H1 (cell line): ENCODE measurements around the gene PPP1R3F. TPM values are rescaled to one million over a fixed set of nuclear protein-coding genes. Genes with fewer than 3 reads are reported as not detected.

ENCODE experiments used
- CREB1 ChIP-seq: IDR thresholded peaks from 2 replicates; pipeline ENCODE4 v1.6.1; 2012; ENCODE audit warnings: inconsistent platforms
- EZH2 ChIP-seq: fragments of 200-600 bp; sonication (generic); IDR thresholded peaks from 2 replicates; pipeline ENCODE4 v1.7.1; 2012; ENCODE audit warnings: low read depth, mild to moderate bottlenecking, moderate library complexity, low read length, inconsistent platforms; ENCODE audit not compliant: severe bottlenecking
- KDM4A ChIP-seq: IDR thresholded peaks from one replicate; pipeline ENCODE4 v1.7.1; 2012; ENCODE audit warnings: low read depth, mild to moderate bottlenecking, moderate library complexity, low read length, inconsistent platforms; ENCODE audit not compliant: severe bottlenecking
- KDM5A ChIP-seq: fragments of 200-600 bp; IDR thresholded peaks from 2 replicates; pipeline ENCODE4 v1.7.1; 2012; ENCODE audit warnings: mild to moderate bottlenecking, low read length, inconsistent platforms, mixed read lengths
- PHF8 ChIP-seq: fragments of 200-600 bp; sonication (generic); conservative IDR thresholded peaks from 2 replicates; pipeline ENCODE4 v1.7.1; 2012; ENCODE audit warnings: low read depth, mild to moderate bottlenecking, inconsistent platforms, low read length, moderate library complexity
- POU5F1 ChIP-seq: IDR thresholded peaks from 2 replicates; pipeline ENCODE4 v1.6.1; 2011; ENCODE audit warnings: low read depth, mild to moderate bottlenecking, low read length, moderate library complexity
- SAP30 ChIP-seq: fragments of 300-600 bp; sonication (generic); IDR thresholded peaks from 2 replicates; pipeline ENCODE4 v1.7.1; 2012; ENCODE audit warnings: low read length, moderate library complexity, mild to moderate bottlenecking, inconsistent platforms; ENCODE audit not compliant: insufficient read depth, insufficient replicate concordance
- SP1 ChIP-seq: IDR thresholded peaks from 2 replicates; pipeline ENCODE4 v1.6.1; 2011; ENCODE audit warnings: low read depth, low read length
- SP4 ChIP-seq: IDR thresholded peaks from 2 replicates; pipeline ENCODE4 v1.6.1; 2012; ENCODE audit warnings: low read length, inconsistent platforms
- TBP ChIP-seq: IDR thresholded peaks from 2 replicates; pipeline ENCODE4 v1.6.1; 2011; ENCODE audit warnings: low read depth, low read length, improper control_type of control experiment
- YY1 ChIP-seq: IDR thresholded peaks from 2 replicates; pipeline ENCODE4 v1.6.1; 2011; ENCODE audit warnings: low read depth, mild to moderate bottlenecking, low read length
- ZNF274 ChIP-seq: IDR thresholded peaks from 2 replicates; pipeline ENCODE4 v1.7.0; 2012; ENCODE audit warnings: low read length, borderline replicate concordance; ENCODE audit errors: extremely low read depth
- polyA plus RNA-seq, 7 experiments: library from polyadenylated mRNA; depleted of rRNA in 3 of 7; stranded (reverse) in 5 of 7; unstranded in 2 of 7; fragments of >200 nt in 5 of 7; fragments of 200-250 nt in 2 of 7; gene quantifications; 1 replicate in 5 of 7; 2 replicates in 1 of 7; 4 replicates in 1 of 7; pipeline versions ENCODE4 v1.2.1 to v1.2.3, GENCODE V29; 2011 to 2013; ENCODE audit warnings: missing spikeins in 2 of 7, mixed read lengths in 2 of 7
- total RNA-seq: library from RNA; stranded (reverse); fragmentation: NEBNext Ultra II Directional; extraction: Animal tissue kit (Norgen Biotek cat#: 25700); gene quantifications from 2 replicates; pipeline ENCODE4 v1.2.1, GENCODE V29; 2021
- TF ChIP-seq, protein P1 (sequence below): fragments of 300-600 bp; sonication (generic); IDR thresholded peaks from 2 replicates; pipeline ENCODE4 v1.7.1; 2012; ENCODE audit warnings: low read length, moderate library complexity, mild to moderate bottlenecking, inconsistent platforms; ENCODE audit not compliant: insufficient replicate concordance

The PPP1R3F gene
- total and polyA plus RNA-seq, 2 of the 8 experiments (the other 6 are each of a cell fraction or from before 2014, with no cell fraction given): 5.1 to 6.8 TPM

DNA sequence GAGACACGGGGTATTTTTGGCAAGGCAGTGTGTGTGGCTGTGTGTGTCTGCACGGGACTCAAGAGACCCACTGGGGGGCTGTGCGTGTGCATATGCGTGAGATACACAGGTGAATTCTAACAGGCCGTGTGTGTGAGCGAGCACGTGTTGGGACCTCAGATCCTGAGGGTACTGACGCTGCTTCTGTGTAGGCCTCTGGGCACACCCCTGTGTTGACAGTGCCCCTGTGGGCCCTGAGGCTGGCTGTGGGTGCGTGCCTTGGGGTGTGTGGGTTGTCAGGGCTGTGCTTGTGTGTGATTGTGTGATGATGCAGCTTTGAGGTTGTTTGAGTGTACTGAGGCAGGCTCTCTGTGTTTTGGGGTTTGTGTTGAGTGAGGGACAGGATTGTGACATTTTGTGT is 19.0 kb upstream of the PPP1R3F start (continued):
- TF ChIP-seq, protein P1, sequence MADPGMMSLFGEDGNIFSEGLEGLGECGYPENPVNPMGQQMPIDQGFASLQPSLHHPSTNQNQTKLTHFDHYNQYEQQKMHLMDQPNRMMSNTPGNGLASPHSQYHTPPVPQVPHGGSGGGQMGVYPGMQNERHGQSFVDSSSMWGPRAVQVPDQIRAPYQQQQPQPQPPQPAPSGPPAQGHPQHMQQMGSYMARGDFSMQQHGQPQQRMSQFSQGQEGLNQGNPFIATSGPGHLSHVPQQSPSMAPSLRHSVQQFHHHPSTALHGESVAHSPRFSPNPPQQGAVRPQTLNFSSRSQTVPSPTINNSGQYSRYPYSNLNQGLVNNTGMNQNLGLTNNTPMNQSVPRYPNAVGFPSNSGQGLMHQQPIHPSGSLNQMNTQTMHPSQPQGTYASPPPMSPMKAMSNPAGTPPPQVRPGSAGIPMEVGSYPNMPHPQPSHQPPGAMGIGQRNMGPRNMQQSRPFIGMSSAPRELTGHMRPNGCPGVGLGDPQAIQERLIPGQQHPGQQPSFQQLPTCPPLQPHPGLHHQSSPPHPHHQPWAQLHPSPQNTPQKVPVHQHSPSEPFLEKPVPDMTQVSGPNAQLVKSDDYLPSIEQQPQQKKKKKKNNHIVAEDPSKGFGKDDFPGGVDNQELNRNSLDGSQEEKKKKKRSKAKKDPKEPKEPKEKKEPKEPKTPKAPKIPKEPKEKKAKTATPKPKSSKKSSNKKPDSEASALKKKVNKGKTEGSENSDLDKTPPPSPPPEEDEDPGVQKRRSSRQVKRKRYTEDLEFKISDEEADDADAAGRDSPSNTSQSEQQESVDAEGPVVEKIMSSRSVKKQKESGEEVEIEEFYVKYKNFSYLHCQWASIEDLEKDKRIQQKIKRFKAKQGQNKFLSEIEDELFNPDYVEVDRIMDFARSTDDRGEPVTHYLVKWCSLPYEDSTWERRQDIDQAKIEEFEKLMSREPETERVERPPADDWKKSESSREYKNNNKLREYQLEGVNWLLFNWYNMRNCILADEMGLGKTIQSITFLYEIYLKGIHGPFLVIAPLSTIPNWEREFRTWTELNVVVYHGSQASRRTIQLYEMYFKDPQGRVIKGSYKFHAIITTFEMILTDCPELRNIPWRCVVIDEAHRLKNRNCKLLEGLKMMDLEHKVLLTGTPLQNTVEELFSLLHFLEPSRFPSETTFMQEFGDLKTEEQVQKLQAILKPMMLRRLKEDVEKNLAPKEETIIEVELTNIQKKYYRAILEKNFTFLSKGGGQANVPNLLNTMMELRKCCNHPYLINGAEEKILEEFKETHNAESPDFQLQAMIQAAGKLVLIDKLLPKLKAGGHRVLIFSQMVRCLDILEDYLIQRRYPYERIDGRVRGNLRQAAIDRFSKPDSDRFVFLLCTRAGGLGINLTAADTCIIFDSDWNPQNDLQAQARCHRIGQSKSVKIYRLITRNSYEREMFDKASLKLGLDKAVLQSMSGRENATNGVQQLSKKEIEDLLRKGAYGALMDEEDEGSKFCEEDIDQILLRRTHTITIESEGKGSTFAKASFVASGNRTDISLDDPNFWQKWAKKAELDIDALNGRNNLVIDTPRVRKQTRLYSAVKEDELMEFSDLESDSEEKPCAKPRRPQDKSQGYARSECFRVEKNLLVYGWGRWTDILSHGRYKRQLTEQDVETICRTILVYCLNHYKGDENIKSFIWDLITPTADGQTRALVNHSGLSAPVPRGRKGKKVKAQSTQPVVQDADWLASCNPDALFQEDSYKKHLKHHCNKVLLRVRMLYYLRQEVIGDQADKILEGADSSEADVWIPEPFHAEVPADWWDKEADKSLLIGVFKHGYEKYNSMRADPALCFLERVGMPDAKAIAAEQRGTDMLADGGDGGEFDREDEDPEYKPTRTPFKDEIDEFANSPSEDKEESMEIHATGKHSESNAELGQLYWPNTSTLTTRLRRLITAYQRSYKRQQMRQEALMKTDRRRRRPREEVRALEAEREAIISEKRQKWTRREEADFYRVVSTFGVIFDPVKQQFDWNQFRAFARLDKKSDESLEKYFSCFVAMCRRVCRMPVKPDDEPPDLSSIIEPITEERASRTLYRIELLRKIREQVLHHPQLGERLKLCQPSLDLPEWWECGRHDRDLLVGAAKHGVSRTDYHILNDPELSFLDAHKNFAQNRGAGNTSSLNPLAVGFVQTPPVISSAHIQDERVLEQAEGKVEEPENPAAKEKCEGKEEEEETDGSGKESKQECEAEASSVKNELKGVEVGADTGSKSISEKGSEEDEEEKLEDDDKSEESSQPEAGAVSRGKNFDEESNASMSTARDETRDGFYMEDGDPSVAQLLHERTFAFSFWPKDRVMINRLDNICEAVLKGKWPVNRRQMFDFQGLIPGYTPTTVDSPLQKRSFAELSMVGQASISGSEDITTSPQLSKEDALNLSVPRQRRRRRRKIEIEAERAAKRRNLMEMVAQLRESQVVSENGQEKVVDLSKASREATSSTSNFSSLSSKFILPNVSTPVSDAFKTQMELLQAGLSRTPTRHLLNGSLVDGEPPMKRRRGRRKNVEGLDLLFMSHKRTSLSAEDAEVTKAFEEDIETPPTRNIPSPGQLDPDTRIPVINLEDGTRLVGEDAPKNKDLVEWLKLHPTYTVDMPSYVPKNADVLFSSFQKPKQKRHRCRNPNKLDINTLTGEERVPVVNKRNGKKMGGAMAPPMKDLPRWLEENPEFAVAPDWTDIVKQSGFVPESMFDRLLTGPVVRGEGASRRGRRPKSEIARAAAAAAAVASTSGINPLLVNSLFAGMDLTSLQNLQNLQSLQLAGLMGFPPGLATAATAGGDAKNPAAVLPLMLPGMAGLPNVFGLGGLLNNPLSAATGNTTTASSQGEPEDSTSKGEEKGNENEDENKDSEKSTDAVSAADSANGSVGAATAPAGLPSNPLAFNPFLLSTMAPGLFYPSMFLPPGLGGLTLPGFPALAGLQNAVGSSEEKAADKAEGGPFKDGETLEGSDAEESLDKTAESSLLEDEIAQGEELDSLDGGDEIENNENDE: no peak
- no peak for TF ChIP-seq PHF8
- TF ChIP-seq TBP: no peak
- TF ChIP-seq SP1: no peak
- no peak for TF ChIP-seq EZH2
- no peak for TF ChIP-seq SP4
- no peak for TF ChIP-seq POU5F1
- TF ChIP-seq YY1: no peak
- no peak for TF ChIP-seq ZNF274
- TF ChIP-seq KDM4A: no peak
- no peak for TF ChIP-seq CREB1
- TF ChIP-seq KDM5A: no peak
- no peak for TF ChIP-seq SAP30
